Measurements from ENCODE around the gene MACROD1.

MACROD1 gene

DNA sequence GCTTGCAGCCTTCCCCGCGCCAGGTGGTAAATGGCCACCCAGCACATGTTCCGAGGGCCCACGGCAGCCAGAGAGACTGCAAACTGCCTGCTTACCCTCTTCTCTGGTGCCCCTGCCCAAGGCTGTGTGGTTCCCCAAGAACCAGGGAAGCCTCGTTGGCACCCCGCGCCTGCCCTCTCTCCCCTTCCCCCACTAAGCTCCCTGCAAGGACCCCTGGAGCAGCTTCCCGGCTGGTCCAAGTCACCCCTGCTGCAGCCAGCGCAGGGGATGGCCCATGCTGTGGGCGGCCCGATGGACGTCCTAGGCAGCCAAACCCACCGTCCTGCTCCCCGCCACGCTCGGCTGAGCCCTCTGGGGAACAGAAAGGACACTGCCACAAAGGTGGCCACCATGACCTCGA, 30.2 kb downstream of the MACROD1 start:
- in situ Hi-C loops (cut with MboI; ENCODE audit: low pct_unique_long_range_greater_than_20kb, low sequenced_read_pairs): no loop called here
- no peak for DNase-seq

- in situ Hi-C loops (cut with MboI; ENCODE audit: low pct_unique_long_range_greater_than_20kb, low sequenced_read_pairs): no loop called here
- no peak for DNase-seq
These were observed 30.9 kb downstream of the MACROD1 start for GRCh38 chr11:64134963-64135362.

GRCh38 chr11:64132982-64133705, 32.8 kb downstream of the MACROD1 start:
- in situ Hi-C loops (cut with MboI; ENCODE audit: low pct_unique_long_range_greater_than_20kb, low sequenced_read_pairs): no loop called here
- no peak for DNase-seq

DNA sequence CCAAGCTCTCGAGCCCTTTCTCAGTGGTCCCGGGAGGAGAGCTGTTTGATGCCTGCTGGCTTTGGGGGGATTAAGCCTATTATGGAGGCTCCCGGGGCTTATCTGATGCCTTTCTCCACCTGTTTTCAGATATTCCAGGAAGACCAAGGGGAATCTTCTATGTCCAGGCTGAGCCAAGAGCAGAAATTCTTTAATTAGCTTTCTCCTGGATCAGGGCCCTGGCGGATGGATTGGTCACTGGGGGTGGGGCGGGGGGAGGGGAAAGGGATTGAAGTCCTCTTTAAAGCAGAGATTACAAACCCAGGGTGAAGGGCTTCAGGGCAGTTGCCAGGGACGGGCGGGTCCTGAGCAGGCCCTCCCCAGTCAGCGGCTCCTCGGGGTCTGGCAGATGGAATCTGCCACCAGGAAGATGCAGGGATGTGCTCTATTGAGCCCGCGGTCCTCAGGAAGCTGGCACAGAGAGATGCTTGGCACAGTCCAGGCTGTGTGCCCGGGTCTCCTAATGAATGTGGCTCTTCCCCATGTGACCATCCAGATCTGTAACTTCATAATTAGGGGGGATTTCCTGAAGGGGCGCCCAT, 33.6 kb downstream of the MACROD1 start:
- in situ Hi-C loops (cut with MboI; ENCODE audit: low pct_unique_long_range_greater_than_20kb, low sequenced_read_pairs): no loop called here
- no peak for DNase-seq

DNA sequence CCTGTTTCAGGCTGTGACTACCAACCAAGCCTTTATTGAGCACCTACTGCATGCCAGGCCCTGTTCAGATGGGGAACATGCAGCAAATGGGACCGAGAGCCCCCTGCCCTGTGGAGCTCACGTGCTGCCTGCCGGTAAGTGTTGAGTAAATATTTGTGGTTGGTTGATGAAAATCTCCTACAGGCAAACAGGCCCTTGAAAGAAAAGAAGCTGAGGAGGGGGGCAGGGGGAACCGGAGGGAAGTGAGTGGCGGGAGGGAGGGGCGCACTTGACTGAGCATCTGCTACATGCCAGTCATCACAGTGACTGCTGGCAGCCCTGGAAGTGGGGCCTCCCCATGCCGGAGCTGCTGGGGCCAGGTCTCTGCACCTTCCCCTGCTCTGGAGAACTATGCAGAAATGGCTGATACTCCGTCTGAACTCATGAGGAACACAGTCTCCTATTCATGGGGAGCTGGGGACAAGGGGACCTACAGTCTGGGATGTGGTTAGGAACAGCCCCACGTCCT, 34.2 kb downstream of the MACROD1 start:
- in situ Hi-C loops (cut with MboI; ENCODE audit: low pct_unique_long_range_greater_than_20kb, low sequenced_read_pairs): no loop called here
- DNase-seq: no peak

- no peak for DNase-seq
- in situ Hi-C loops (cut with MboI; ENCODE audit: low pct_unique_long_range_greater_than_20kb, low sequenced_read_pairs): no loop called here
These were observed 35.3 kb downstream of the MACROD1 start for GRCh38 chr11:64130618-64131017.

- in situ Hi-C loops (cut with MboI; ENCODE audit: low pct_unique_long_range_greater_than_20kb, low sequenced_read_pairs): no loop called here
- no peak for DNase-seq
These were observed 36.5 kb downstream of the MACROD1 start for GRCh38 chr11:64129403-64129802.

DNA sequence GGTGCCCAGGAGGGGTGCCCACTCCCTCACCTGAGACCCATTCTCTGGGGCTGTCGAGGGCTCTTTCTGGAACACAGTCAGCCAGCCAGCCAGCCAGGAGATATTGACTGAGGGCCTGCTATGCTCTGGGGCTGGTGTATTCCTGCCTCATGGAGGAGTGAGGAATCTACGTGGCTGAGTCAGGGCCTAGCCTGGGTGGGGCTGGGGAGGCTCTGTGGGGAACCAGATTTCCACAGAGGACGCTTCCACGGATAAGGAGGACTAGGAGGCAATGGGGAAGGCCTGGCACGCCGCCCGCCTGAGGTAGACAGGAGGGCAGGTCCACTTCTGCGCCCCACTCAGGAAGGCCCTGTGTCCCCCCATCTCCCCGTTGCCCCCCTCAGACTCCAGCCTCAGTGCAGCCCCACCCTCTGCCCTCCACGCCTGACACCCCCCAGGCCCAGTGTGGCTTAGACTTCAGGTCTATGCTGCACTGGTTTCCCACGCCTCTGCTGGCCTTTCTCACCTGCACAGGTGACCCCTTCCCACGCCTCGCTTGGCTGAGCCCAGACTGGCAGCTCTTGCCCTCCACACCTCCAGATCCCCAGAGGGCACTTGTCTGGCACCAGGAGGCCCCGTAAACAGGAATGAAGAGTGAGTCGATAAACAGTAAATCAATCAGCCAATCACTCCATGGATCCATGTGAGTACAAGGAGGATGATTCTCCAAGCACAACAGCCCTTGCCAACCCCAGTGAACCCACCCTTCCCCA, 37.5 kb downstream of the MACROD1 start:
- in situ Hi-C loops (cut with MboI; ENCODE audit: low pct_unique_long_range_greater_than_20kb, low sequenced_read_pairs): no loop called here
- no peak for DNase-seq

DNA sequence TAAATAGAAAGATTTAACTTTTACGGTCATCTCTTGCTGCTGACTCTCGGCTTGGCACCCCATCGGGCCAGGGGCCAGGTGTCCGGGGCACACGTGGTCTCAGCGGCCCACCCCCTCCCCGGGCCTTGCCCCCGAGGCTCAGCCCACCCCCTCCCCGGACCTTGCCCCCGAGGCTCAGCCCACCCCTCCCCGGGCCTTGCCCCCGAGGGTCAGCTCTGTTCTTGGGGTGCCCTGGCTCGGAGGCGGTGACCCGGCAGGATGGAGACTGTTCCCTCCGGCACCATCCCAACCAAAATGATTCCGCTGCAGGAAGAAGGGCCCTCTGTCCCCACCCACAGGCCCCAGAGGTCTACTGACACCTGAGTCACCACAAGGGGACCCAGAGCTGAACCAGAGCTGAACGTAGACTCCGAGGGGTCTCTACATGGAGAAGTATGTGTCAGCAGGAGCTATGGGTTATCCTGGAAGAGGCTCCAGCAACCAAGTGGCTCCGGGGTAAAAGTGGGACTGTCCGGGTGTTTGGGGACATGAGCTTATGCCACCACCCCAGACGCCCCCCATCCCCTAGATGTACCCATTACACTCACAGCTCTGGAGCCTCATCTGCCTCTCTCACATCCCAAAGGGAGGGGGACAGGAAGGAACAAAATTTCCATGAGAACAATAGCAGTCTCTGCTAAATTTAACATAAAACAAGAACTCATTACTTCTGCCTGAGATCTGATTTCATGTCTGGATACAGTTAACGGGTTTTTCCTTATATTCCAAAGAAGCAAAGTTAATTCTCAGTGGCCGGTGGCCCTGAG, 38.4 kb downstream of the MACROD1 start:
- DNase-seq: no peak
- in situ Hi-C loops (cut with MboI; ENCODE audit: low pct_unique_long_range_greater_than_20kb, low sequenced_read_pairs): no loop called here

GRCh38 chr11:64126796-64127195, 39.1 kb downstream of the MACROD1 start:
- in situ Hi-C loops (cut with MboI; ENCODE audit: low pct_unique_long_range_greater_than_20kb, low sequenced_read_pairs): no loop called here
- no peak for DNase-seq

GRCh38 chr11:64126371-64126770, 39.5 kb downstream of the MACROD1 start:
- DNase-seq: no peak
- in situ Hi-C loops (cut with MboI; ENCODE audit: low pct_unique_long_range_greater_than_20kb, low sequenced_read_pairs): no loop called here

DNA sequence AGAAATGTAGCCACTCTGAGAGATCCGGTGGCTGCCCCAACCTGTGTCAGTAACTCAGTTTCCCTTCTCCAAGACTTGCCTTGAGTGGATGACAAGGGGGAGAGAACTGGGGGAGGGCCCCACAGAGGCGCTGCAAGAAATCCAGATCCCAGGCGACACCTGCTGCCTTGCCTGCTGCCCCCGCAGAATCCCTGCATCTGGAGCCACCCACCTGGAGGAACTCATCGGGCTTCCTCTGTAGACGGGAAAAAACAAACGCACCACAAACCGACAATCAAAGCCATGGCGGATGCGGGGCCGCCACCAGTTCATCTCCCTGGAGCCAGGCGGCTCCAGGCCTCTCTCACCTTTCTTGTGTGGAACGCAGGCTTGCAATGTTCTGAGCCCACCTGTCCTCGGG, 40.2 kb downstream of the MACROD1 start:
- no peak for DNase-seq
- in situ Hi-C loops (cut with MboI; ENCODE audit: low pct_unique_long_range_greater_than_20kb, low sequenced_read_pairs): no loop called here

GRCh38 chr11:64124147-64124546, 41.8 kb downstream of the MACROD1 start:
- DNase-seq: no peak
- in situ Hi-C loops (cut with MboI; ENCODE audit: low pct_unique_long_range_greater_than_20kb, low sequenced_read_pairs): no loop called here

- in situ Hi-C loops (cut with MboI; ENCODE audit: low pct_unique_long_range_greater_than_20kb, low sequenced_read_pairs): no loop called here
- no peak for DNase-seq
These were observed 42.2 kb downstream of the MACROD1 start for GRCh38 chr11:64123679-64124078.

GRCh38 chr11:64122411-64123410, 43.2 kb downstream of the MACROD1 start:
- DNase-seq: no peak
- in situ Hi-C loops (cut with MboI; ENCODE audit: low pct_unique_long_range_greater_than_20kb, low sequenced_read_pairs): no loop called here

DNA sequence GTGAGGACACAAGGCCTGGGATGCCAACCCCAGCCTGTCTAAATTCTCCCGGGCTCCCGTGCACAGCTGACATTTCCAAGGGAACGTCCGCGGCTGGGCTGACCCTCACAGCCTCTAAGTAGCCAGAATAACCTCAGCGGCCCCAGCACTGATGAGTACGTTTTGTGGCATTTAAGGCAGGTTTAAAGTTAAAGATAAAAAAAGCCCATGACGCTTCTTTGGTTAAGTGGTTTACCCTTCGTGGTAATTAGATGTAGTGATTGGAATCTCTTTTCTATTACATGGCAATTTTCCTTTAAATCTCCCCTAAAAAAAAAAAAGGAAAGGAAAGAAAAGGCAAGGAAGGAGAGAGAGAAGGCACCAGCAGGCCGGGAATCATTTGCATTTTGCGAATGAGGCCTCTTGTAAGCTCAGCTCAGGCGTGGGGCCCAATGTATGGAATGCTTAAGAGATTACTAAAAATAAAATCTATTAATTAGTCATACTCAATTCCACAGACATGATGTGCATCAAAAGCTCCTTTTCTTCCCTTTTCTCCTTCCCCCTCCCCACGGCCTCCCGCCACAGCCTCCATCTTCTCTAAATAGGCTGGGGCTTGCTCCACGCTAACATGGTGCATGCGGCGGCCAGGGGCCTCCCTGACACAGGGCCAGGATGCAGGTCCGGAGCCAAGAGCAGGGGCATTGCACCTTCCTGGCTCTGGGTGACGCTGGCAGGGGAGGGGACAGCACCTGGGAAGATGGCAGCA, 44.1 kb downstream of the MACROD1 start:
- in situ Hi-C loops (cut with MboI; ENCODE audit: low pct_unique_long_range_greater_than_20kb, low sequenced_read_pairs): no loop called here
- no peak for DNase-seq

DNA sequence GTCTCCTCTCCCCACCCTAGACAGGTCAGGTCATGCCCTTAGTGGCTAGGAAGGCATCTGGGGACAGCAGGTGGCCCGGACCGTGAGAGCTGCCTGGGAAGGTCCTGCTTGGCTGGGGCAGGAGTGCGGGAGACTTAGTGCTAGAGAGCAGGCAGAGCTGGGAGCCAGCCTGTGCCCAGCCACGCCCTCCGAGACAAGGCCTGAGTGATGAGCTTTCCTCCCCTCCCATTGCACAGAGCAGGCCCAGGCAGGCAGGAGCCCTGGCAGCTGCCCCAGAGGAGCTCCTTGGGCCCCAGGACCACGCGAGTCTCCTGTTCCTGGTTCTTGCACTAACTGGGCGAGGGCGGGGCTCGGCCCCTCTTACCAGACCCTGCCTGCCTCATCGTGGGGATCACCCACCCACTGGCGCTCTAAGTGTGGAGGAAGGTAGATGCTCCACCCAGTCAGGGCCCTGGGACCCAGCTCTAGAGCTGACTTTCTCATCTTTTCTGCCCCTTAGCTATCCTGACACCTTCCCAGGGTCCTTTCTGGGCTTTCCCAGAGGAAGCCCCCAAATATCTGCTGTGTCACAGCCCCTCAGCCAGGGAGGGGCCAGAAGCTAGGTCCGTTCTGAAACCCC, 44.9 kb downstream of the MACROD1 start:
- in situ Hi-C loops (cut with MboI; ENCODE audit: low pct_unique_long_range_greater_than_20kb, low sequenced_read_pairs): no loop called here
- DNase-seq: no peak
